Hippocampal formation (tissue), 2 donors: ENCODE data around the gene GLA.
A peak's percentile ranks its signal among the peaks of the same experiment; 100 is the strongest.

ENCODE experiments used
- DNase-seq, 2 donors: peaks; one replicate each; lab custom pipeline; 2025; lab: John Stamatoyannopoulos, UW

GLA gene

GRCh38 chrX:101407748-101408531 lies at the start of gene GLA, which contains the start of gene HNRNPH2:
GLA (minus strand) TSS chrX:101407925; CDS start chrX:101407903, 22 bp downstream.
HNRNPH2 (plus strand) TSS chrX:101408222; CDS start chrX:101411989, 3,767 bp downstream.
- DNase-seq, result peak; percentile 78 to 89

- DNase-seq, result no peak
These were observed 44.3 kb upstream of the GLA start for GRCh38 chrX:101452056-101452455.

DNA sequence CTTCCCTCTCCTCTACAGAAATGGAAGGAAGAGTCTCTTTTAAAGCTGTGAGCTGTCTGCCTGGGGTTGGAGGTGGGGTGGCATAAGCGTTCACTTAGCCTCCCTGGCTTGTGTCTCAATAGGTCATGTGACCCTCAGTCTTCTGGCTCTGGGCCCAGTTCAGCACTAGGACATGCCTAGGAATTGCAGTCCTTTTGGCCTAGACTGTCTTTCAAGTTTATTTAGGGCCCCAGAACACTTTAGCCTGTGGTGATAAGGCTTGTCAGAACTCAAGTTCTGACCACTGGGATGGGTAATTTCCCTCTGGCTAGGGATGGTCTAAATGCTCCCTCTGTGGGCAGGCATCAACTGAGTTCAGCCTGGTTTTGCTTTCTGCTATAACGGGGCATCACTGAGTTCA lies 43.2 kb upstream of the GLA start:
- no peak for DNase-seq

DNA sequence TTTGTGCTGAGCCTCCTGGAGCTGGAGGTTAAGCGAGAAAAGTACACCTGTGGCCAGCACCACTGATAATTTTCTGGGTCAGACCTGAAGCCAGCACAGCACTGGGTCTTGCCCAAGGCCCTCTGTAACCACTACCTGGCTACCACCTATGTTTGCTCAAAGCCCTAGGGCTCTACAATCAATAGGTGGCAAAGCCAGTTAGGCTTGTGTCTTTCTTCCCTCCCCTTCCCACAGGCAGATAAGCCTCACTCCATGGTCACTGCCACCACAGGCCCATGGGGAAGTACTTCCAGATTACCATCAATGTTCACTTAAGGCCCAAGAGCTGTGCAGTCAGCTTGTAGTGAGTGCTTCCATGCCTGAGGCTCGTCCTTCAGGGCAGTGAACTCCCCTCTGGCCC lies 42.4 kb upstream of the GLA start:
- DNase-seq, result no peak

DNA sequence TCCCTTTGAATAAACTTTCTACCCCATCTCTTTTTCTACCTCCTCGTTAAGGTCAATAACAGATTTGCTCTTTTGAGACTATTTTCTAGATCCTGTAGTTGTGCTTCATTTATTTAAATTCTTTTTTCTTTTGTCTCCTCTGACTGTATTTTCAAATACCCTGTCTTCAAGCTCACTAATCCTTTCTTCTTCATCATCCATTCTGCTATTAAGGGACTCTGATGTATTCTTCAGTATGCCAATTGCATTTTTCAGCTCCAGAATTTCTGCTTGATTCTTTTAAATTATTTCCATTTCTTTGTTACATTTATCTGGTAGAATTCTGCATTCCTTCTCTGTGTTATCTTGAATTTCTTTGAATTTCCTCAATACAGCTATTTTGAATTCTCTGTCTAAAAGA lies 41.6 kb upstream of the GLA start:
- DNase-seq, result no peak

- DNase-seq, result no peak
These were observed 34.4 kb upstream of the GLA start for GRCh38 chrX:101442085-101442484.

GRCh38 chrX:101430457-101431078 lies 22.8 kb upstream of the GLA start:
- no peak for DNase-seq

- DNase-seq, result no peak
These were observed 22.2 kb upstream of the GLA start for GRCh38 chrX:101429934-101430333.

DNA sequence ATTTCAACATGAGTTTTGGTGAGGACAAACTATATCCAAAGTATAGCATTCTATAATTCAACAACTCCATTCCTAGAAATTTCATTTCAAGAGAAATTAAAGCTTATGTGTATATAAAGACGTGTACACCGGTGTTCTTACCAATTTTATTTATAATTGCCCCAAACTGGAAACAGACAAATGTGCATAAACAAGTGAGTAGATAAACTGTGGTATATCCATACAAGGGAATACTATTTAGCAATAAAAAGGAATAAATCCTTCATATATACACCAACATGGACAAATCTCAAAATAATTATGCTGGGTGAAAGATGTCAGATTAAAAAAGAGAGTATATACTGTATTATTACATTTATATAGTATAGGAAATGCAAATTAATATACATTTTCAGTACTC lies 20.2 kb upstream of the GLA start:
- no peak for DNase-seq

GRCh38 chrX:101419489-101419888 lies 11.8 kb upstream of the GLA start:
- no peak for DNase-seq

GRCh38 chrX:101417981-101418841 lies 10.5 kb upstream of the GLA start:
- DNase-seq, result peak; percentile 11 to 60

DNA sequence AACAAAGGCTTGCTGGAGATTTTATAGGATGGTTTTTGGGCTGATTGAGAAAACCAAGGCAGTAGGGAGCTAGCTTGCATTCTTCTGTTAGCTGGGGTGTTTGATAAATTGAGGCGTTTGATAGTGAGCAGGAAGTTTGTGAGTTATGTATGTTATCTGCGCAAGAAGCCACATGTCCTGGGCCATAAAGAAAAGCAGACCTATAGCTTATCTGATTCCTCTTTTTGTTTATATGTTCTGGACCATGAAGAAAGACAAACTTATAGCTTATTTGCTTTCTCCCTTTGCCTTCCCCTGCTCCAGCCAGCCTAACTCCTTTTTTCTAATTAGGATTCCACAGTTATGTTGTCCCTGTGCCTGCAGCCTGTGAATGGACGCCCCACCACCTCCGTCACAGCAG lies 9.5 kb upstream of the GLA start:
- DNase-seq, result no peak

GRCh38 chrX:101416691-101417090 lies 9.0 kb upstream of the GLA start:
- no peak for DNase-seq

DNA sequence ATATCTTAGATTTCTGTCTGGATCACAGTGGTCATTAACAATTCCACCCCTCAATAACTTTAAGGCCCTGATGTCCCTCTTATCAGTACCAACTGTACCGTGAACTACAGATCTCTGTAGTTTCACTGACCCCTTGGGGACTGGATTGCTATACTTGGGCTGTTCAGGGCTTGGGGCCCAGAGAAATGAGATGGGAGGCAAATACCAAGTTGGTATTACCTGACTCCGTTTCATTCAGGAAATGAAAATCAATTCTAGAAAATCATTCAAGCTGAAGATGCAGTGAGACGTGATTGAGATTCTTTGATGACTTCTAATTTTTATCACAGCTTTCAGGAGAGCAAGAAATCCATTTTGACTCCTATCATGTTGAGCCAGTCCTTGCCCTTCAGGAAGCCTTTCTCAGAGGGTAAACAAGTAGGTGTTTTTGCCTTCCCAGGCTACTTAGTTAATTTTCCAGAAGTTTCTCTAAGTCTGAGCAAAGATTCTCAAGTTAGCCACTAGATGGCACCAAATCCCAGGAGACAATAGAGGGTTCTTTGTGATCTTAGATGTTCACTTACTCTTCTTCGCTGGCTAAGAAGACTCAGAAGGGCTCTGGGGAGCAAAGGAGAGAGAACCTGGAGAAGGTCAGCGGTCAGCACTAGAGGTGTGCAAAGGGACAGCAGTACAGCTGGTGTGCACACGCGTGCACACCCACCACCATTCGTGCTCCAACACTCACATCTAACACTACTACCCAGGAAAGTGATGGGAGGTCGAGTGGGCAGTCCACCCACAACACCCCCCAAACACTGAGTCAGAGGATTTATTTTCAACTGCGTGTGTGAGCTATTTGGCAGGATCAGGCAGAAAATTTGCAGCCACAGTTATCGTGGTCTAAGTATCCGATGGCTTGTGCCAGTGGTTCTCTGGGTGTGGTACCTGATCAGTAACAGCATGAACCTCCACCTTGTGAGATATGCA lies 7.7 kb upstream of the GLA start:
- peak; percentile 8 to 76 for DNase-seq

GRCh38 chrX:101411984-101412383 lies 4.3 kb upstream of the GLA start:
- no peak for DNase-seq

- DNase-seq, result no peak
These were observed 2.7 kb upstream of the GLA start for GRCh38 chrX:101410461-101410860.

DNA sequence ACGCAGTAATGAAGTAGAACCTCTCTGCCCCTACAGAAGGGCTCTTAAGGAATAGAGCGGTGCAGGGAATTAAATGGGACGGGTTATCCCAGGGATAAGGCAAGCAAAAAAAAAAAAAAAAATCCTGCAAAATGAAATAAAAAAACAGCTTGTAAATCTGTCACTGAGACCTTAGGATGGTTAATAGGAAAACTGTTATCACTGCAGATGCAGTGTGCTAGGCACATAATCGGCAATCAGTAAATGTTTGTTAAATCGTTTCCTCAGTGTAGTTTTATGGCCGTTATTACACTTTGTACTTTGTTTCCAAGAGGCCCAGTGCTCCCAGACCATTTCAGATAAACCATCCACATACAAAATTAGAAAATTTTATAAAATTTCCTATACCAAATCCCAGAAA lies 1.3 kb upstream of the GLA start:
- DNase-seq, result no peak

GRCh38 chrX:101408532-101408841 lies 762 bp upstream of the GLA start:
- no peak for DNase-seq

- no peak for DNase-seq
These were observed 468 bp downstream of the GLA start for GRCh38 chrX:101407167-101407747.

GRCh38 chrX:101399825-101400224 lies 7.9 kb downstream of the GLA start:
- DNase-seq, result no peak

DNA sequence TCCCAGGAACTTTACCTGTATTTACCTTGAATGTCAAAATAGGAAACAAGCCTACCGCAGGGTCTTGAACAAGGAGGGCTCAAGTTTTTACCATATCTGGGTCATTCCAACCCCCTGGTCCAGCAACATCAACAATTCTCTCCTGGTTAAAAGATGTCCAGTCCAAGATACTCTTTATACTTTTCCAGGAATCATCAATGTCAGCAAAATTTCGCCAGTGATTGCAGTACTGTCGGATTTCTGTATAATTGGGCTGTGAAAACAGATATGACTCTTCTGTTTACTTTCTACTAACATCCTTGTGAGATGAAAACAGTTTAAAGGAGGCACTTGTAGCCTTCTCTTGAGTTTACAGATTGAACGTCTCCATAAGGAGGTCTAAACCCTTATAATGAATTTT lies 9.0 kb downstream of the GLA start:
- DNase-seq, result no peak
